ENCODE data around the gene ICE1. TPM values are rescaled to one million over a fixed set of nuclear protein-coding genes. Genes with fewer than 3 reads are reported as not detected.
"Not testable (repeated sequence)": the region's sequence is repeated elsewhere in the genome, so short reads cannot be mapped to it uniquely, and the experiment has no call there.

ICE1 gene
- total RNA-seq, 1 donor from 2014 or later: 34.6 TPM

- ATAC-seq: no peak
- DNase-seq (ENCODE audit: low spot score): no peak
- intact Hi-C loops (cut with DNase I): no loop called here
Measured at GRCh38 chr5:5481633-5482032, 59.2 kb downstream of the ICE1 start.

- ATAC-seq: no peak
- no peak for DNase-seq (ENCODE audit: low spot score)
- intact Hi-C loops (cut with DNase I): no loop called here
Measured at GRCh38 chr5:5483350-5483749, 60.9 kb downstream of the ICE1 start.

GRCh38 chr5:5483880-5484598 lies 61.6 kb downstream of the ICE1 start:
- DNase-seq (ENCODE audit: low spot score) (no peak), ATAC-seq (no peak)
- intact Hi-C loops (cut with DNase I): no loop called here

- intact Hi-C loops (cut with DNase I): no loop called here
- no peak for ATAC-seq
- no peak for DNase-seq (ENCODE audit: low spot score)
Measured at GRCh38 chr5:5486122-5486521, 63.6 kb downstream of the ICE1 start.

- DNase-seq (ENCODE audit: low spot score): no peak
- intact Hi-C loops (cut with DNase I): no loop called here
- no peak for ATAC-seq
Measured at GRCh38 chr5:5487585-5488360, 65.3 kb downstream of the ICE1 start.

- intact Hi-C loops (cut with DNase I): no loop called here
- DNase-seq (ENCODE audit: low spot score): no peak
- no peak for ATAC-seq
Measured at GRCh38 chr5:5490774-5491347, 68.4 kb downstream of the ICE1 start.

- intact Hi-C loops (cut with DNase I): no loop called here
- no peak for DNase-seq (ENCODE audit: low spot score)
- ATAC-seq: no peak
Measured at GRCh38 chr5:5492087-5492933, 69.8 kb downstream of the ICE1 start.

- ATAC-seq; DNase-seq (ENCODE audit: low spot score); intact Hi-C loops (cut with DNase I): not testable (repeated sequence)
Measured at GRCh38 chr5:5492934-5493271, 70.4 kb downstream of the ICE1 start.

GRCh38 chr5:5494489-5495402 lies 72.3 kb downstream of the ICE1 start:
- ATAC-seq (peak; percentile 87), DNase-seq (ENCODE audit: low spot score) (peak; percentile 81)
- intact Hi-C loops (cut with DNase I): no loop called here

- ATAC-seq (peak; percentile 90), DNase-seq (ENCODE audit: low spot score) (peak; percentile 71)
- intact Hi-C loops (cut with DNase I): no loop called here
Measured at GRCh38 chr5:5497152-5497788, 74.8 kb downstream of the ICE1 start.

- DNase-seq (ENCODE audit: low spot score): no peak
- intact Hi-C loops (cut with DNase I): no loop called here
- no peak for ATAC-seq
Measured at GRCh38 chr5:5499442-5499841, 77.0 kb downstream of the ICE1 start.

- intact Hi-C loops (cut with DNase I): no loop called here
- DNase-seq (ENCODE audit: low spot score): no peak
- ATAC-seq: no peak
Measured at GRCh38 chr5:5504325-5504724, 81.8 kb downstream of the ICE1 start.

GRCh38 chr5:5505815-5506214 lies 83.3 kb downstream of the ICE1 start:
- no peak for DNase-seq (ENCODE audit: low spot score)
- intact Hi-C loops (cut with DNase I): no loop called here
- ATAC-seq: no peak

GRCh38 chr5:5508391-5508790 lies 85.9 kb downstream of the ICE1 start:
- no peak for ATAC-seq
- no peak for DNase-seq (ENCODE audit: low spot score)
- intact Hi-C loops (cut with DNase I): no loop called here

GRCh38 chr5:5511904-5512416 lies 89.5 kb downstream of the ICE1 start:
- intact Hi-C loops (cut with DNase I): no loop called here
- ATAC-seq (no peak), DNase-seq (ENCODE audit: low spot score) (no peak)

GRCh38 chr5:5512543-5512942 lies 90.1 kb downstream of the ICE1 start:
- intact Hi-C loops (cut with DNase I): no loop called here
- DNase-seq (ENCODE audit: low spot score) (no peak), ATAC-seq (no peak)

GRCh38 chr5:5520622-5521021 lies 98.1 kb downstream of the ICE1 start:
- DNase-seq (ENCODE audit: low spot score); ATAC-seq; intact Hi-C loops (cut with DNase I): not testable (repeated sequence)

- intact Hi-C loops (cut with DNase I): no loop called here
- no peak for ATAC-seq
- no peak for DNase-seq (ENCODE audit: low spot score)
Measured at GRCh38 chr5:5521029-5521428, 98.6 kb downstream of the ICE1 start.
